Mucosa of descending colon (tissue), 3 donors: ENCODE data around the gene MARCHF9. TPM values are rescaled to one million over a fixed set of nuclear protein-coding genes. Genes with fewer than 3 reads are reported as not detected.

ENCODE experiments used
- ATAC-seq: fragments of 200-7000 bp; cut with Tn5 transposase; one replicate; pipeline ENCODE4 v1.9.1; 2020; ENCODE audit warnings: mild to moderate bottlenecking, moderate library complexity
- DNase-seq, 3 donors: peaks; one replicate each; pipeline ENCODE4 v3.0.0-alpha.2; 2020
- H3K36me3 ChIP-seq: fragments of 200-600 bp; one replicate; pipeline ENCODE4 v1.8.0; 2021; ENCODE audit warnings: low read depth, mild to moderate bottlenecking
- H3K4me1 ChIP-seq: fragments of 200-600 bp; one replicate; pipeline ENCODE4 v1.8.0; 2021; ENCODE audit warnings: low read depth, mild to moderate bottlenecking
- H3K4me3 ChIP-seq: fragments of 200-600 bp; one replicate; pipeline ENCODE4 v1.8.0; 2021; ENCODE audit warnings: mild to moderate bottlenecking
- H3K9me3 ChIP-seq: fragments of 200-600 bp; one replicate; pipeline ENCODE4 v1.8.0; 2021; ENCODE audit warnings: mild to moderate bottlenecking
- CTCF ChIP-seq: fragments of 200-600 bp; IDR thresholded peaks from one replicate; pipeline ENCODE4 v1.8.0; 2022; ENCODE audit warnings: antibody characterized with exemption, mild to moderate bottlenecking
- intact Hi-C, 2 donors: fragments of 100-400 bp; cut with DNase I in 1 of 2; cut with micrococcal nuclease in 1 of 2; formaldehyde crosslinking; loops; one replicate each; pipeline versions ENCODE4 v1.11.0 to v1.11.1; 2022; cut with DNase I, micrococcal nuclease
- total RNA-seq, 3 donors: library from RNA; stranded (reverse); fragmentation: NEBNext Ultra II Directional in 2 of 3; extraction: Animal tissue kit (Norgen Biotek cat#: 25700) in 2 of 3; gene quantifications; one replicate each; pipeline versions ENCODE4 v1.2.1 to v1.2.4, GENCODE V29; 2021 to 2023
- donor health status: DM: no; HTN: no; CAD: no; lungs with moderate emphysema.
- donor health status: DM: no; HTN: no; CAD: no.
- donor health status: DM: no; HTN: yes; CAD: no.

MARCHF9 gene
- total RNA-seq, 3 donors from 2014 or later: 10.5 to 15.1 (median 11.7) TPM

GRCh38 chr12:57782608-57783465 is 27.9 kb downstream of the MARCHF9 start, which contains the start of gene TSFM:
TSS of gene TSFM (plus strand) at chr12:57782787. CDS start at chr12:57782802, 15 bp downstream.
- H3K36me3 ChIP-seq: peaks cover 10% of the 10 kb centered on the region
- peak; percentile 73 for TF ChIP-seq CTCF
- H3K4me3 ChIP-seq: peak within 1 kb of the TSS; percentile 75
- H3K4me1 ChIP-seq: peaks cover 10% of the 10 kb centered on the region
- intact Hi-C loops: no loop called here
- ATAC-seq (peak; percentile 100), DNase-seq (peak; percentile 96 to 99 (median 97))
- no peaks in the 10 kb centered on the region for H3K9me3 ChIP-seq

- no peak for ATAC-seq
- no peak for TF ChIP-seq CTCF
- intact Hi-C loops: no loop called here
- Histone ChIP-seq H3K4me1 (peaks cover 10% of the 10 kb centered on the region), H3K4me3 (peak overlapping the region; percentile 75), H3K36me3 (peaks cover 10% of the 10 kb centered on the region), H3K9me3 (no peaks in the 10 kb centered on the region)
- DNase-seq: no peak
These were observed 28.5 kb downstream of the MARCHF9 start for GRCh38 chr12:57783466-57783801.

- Histone ChIP-seq H3K4me3 (no peak overlapping the region), H3K4me1 (peaks cover 10% of the 10 kb centered on the region), H3K36me3 (peaks cover 10% of the 10 kb centered on the region), H3K9me3 (no peaks in the 10 kb centered on the region)
- no peak for TF ChIP-seq CTCF
- intact Hi-C loops: no loop called here
- no peak for DNase-seq
- no peak for ATAC-seq
These were observed 29.0 kb downstream of the MARCHF9 start for GRCh38 chr12:57783861-57784260.

- no peak overlapping the region for H3K4me3 ChIP-seq
- H3K9me3 ChIP-seq: no peaks in the 10 kb centered on the region
- peaks cover 6% of the 10 kb centered on the region for H3K36me3 ChIP-seq
- intact Hi-C loops: no loop called here
- no peak for TF ChIP-seq CTCF
- DNase-seq (no peak), ATAC-seq (no peak)
- H3K4me1 ChIP-seq: no peaks in the 10 kb centered on the region
These were observed 39.0 kb downstream of the MARCHF9 start for GRCh38 chr12:57793920-57794319.

- no peaks in the 10 kb centered on the region for H3K4me1 ChIP-seq
- H3K9me3 ChIP-seq: no peaks in the 10 kb centered on the region
- intact Hi-C loops: no loop called here
- DNase-seq (no peak), ATAC-seq (no peak)
- H3K36me3 ChIP-seq: peaks cover 6% of the 10 kb centered on the region
- no peak overlapping the region for H3K4me3 ChIP-seq
- TF ChIP-seq CTCF: no peak
These were observed 40.5 kb downstream of the MARCHF9 start for GRCh38 chr12:57795354-57795753.
